ENCODE data around the gene JAK1. TPM values are rescaled to one million over a fixed set of nuclear protein-coding genes. Genes with fewer than 3 reads are reported as not detected.
"Not testable (repeated sequence)": the region's sequence is repeated elsewhere in the genome, so short reads cannot be mapped to it uniquely, and the experiment has no call there.

Gene JAK1
- total and polyA plus RNA-seq, 4 donors = 81.4 to 109 (median 103) TPM

DNA sequence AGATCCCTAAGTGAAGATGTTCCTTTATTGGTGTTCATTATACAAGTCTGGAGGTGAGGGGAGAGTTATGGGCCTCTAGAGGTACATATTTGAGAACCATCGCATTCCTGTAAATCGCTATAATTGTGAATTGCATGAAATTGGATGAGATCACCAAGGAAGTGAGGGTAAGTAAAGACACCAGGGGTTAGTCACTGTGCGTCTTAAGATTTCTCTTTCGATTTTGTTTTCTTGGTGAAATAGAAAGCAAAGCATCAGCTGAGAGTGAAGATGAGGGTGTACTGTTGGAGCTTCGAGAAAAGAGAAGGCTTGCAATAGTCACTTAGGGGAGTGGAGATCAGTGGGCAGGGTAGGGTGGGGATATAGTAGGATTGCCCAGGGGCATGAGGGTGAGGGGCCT lies 139.4 kb downstream of the JAK1 start:
- WGBS (ENCODE audit: insufficient coverage) = 94% methylated on average over 5 of the region's 5 CpGs
- H3K27me3 ChIP-seq (ENCODE audit: control insufficient read depth, insufficient read depth, low read length) = no peaks in the 10 kb centered on the region
- no peak overlapping the region for H3K4me3 ChIP-seq (ENCODE audit: low read depth, low read length)
- DNase-seq (ENCODE audit: low read depth in 4 of 6, low spot score in 6 of 6) = no peak
- no peaks in the 10 kb centered on the region for H3K36me3 ChIP-seq (ENCODE audit: control insufficient read depth, insufficient read depth, low read length)
- no peak overlapping the region for H3K27ac ChIP-seq (ENCODE audit: low read depth, low read length)
- H3K4me1 ChIP-seq (ENCODE audit: control insufficient read depth, insufficient read depth, low read length) = no peaks in the 10 kb centered on the region
- H3K9me3 ChIP-seq (ENCODE audit: control insufficient read depth, insufficient read depth, low read length) = no peaks in the 10 kb centered on the region

GRCh38 chr1:64823691-64824476 lies 142.5 kb downstream of the JAK1 start:
- no peaks in the 10 kb centered on the region for H3K36me3 ChIP-seq (ENCODE audit: control insufficient read depth, insufficient read depth, low read length)
- WGBS (ENCODE audit: insufficient coverage) = 0% methylated on average over 1 of the region's 11 CpGs
- peaks cover 1% of the 10 kb centered on the region for H3K9me3 ChIP-seq (ENCODE audit: control insufficient read depth, insufficient read depth, low read length)
- H3K27me3 ChIP-seq (ENCODE audit: control insufficient read depth, insufficient read depth, low read length) = no peaks in the 10 kb centered on the region
- H3K4me3 ChIP-seq (ENCODE audit: low read depth, low read length) = no peak overlapping the region
- H3K27ac ChIP-seq (ENCODE audit: low read depth, low read length) = no peak overlapping the region
- H3K4me1 ChIP-seq (ENCODE audit: control insufficient read depth, insufficient read depth, low read length) = no peaks in the 10 kb centered on the region
- peak; percentile 77 to 97 (median 82) for DNase-seq (ENCODE audit: low read depth in 4 of 6, low spot score in 6 of 6)

DNA sequence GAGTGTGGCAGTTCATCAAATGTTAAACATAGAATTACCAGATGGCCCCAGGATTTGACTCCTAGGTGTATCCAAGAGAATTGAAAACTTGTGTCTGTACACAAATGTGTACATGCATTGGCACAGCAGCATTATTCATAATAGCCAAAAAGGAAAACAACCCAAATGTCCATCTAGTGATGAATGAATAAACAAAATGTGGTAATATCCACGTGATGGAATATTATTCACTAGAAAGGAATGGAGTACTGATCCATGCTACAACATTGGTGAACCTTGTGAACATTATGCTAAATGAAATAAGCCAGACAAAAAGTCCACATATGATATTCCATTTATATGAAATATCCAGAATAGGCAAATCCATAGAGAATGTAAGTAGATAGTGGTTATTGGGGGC lies 143.7 kb downstream of the JAK1 start:
- H3K9me3 ChIP-seq (ENCODE audit: control insufficient read depth, insufficient read depth, low read length) = peaks cover 1% of the 10 kb centered on the region
- WGBS (ENCODE audit: insufficient coverage) = no CpG with 5 or more reads among the region's 1 CpG
- DNase-seq (ENCODE audit: low read depth in 4 of 6, low spot score in 6 of 6) = no peak
- no peaks in the 10 kb centered on the region for H3K27me3 ChIP-seq (ENCODE audit: control insufficient read depth, insufficient read depth, low read length)
- H3K4me3 ChIP-seq (ENCODE audit: low read depth, low read length) = no peak overlapping the region
- no peak overlapping the region for H3K27ac ChIP-seq (ENCODE audit: low read depth, low read length)
- no peaks in the 10 kb centered on the region for H3K36me3 ChIP-seq (ENCODE audit: control insufficient read depth, insufficient read depth, low read length)
- no peaks in the 10 kb centered on the region for H3K4me1 ChIP-seq (ENCODE audit: control insufficient read depth, insufficient read depth, low read length)

- 100% methylated on average over 2 of the region's 3 CpGs for WGBS (ENCODE audit: insufficient coverage)
- H3K4me3 ChIP-seq (ENCODE audit: low read depth, low read length) = not testable (repeated sequence)
Measured at GRCh38 chr1:64820572-64820971, 145.8 kb downstream of the JAK1 start.

DNA sequence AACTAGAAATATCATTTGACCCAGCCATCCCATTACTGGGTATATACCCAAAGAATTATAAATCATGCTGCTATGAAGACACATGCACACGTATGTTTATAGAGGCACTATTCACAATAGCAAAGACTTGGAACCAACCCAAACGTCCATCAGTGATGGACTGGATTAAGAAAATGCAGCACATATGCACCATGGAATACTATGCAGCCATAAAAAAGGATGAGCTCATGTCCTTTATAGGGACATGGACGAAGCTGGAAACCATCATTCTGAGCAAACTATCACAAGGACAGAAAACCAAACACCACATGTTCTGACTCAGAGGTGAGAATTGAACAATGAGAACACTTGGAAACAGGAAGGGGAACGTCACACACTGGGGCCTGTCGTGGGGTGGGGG lies 149.0 kb downstream of the JAK1 start:
- WGBS (ENCODE audit: insufficient coverage) = 86% methylated on average over 1 of the region's 5 CpGs
- not testable (repeated sequence) for H3K4me1 ChIP-seq (ENCODE audit: control insufficient read depth, insufficient read depth, low read length); H3K27ac ChIP-seq (ENCODE audit: low read depth, low read length); H3K4me3 ChIP-seq (ENCODE audit: low read depth, low read length); H3K9me3 ChIP-seq (ENCODE audit: control insufficient read depth, insufficient read depth, low read length); H3K36me3 ChIP-seq (ENCODE audit: control insufficient read depth, insufficient read depth, low read length); DNase-seq (ENCODE audit: low read depth in 4 of 6, low spot score in 6 of 6); H3K27me3 ChIP-seq (ENCODE audit: control insufficient read depth, insufficient read depth, low read length)

More at GRCh38 chr1:64820572-64820971, 145.8 kb downstream of the JAK1 start:
- H3K27me3 ChIP-seq (ENCODE audit: control insufficient read depth, insufficient read depth, low read length); H3K36me3 ChIP-seq (ENCODE audit: control insufficient read depth, insufficient read depth, low read length); H3K9me3 ChIP-seq (ENCODE audit: control insufficient read depth, insufficient read depth, low read length); DNase-seq (ENCODE audit: low read depth in 4 of 6, low spot score in 6 of 6); H3K4me1 ChIP-seq (ENCODE audit: control insufficient read depth, insufficient read depth, low read length); H3K27ac ChIP-seq (ENCODE audit: low read depth, low read length): not testable (repeated sequence)

DNA sequence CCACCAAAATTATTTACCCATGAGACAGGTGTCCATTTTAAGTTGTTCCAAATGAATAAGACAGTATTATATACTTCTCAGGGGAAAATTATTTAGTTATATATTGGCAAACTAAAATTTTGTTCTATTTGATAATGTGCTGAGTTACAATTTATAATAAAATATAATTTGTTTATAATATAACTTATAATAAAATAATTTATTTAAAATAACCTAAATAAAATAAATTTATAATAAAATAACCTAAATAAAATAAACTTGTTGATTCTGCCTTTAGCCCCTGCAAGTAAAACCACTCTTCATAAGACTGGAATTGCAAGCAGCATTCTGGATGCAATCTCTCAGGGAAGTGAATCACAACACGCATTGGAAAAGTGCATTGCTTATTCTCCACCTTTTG lies 151.9 kb downstream of the JAK1 start:
- H3K27me3 ChIP-seq (ENCODE audit: control insufficient read depth, insufficient read depth, low read length) = no peaks in the 10 kb centered on the region
- DNase-seq (ENCODE audit: low read depth in 4 of 6, low spot score in 6 of 6) = no peak
- WGBS (ENCODE audit: insufficient coverage) = no CpG with 5 or more reads among the region's 1 CpG
- H3K4me3 ChIP-seq (ENCODE audit: low read depth, low read length) = no peak overlapping the region
- H3K27ac ChIP-seq (ENCODE audit: low read depth, low read length) = no peak overlapping the region
- H3K4me1 ChIP-seq (ENCODE audit: control insufficient read depth, insufficient read depth, low read length) = no peaks in the 10 kb centered on the region
- H3K9me3 ChIP-seq (ENCODE audit: control insufficient read depth, insufficient read depth, low read length) = no peaks in the 10 kb centered on the region
- no peaks in the 10 kb centered on the region for H3K36me3 ChIP-seq (ENCODE audit: control insufficient read depth, insufficient read depth, low read length)

DNA sequence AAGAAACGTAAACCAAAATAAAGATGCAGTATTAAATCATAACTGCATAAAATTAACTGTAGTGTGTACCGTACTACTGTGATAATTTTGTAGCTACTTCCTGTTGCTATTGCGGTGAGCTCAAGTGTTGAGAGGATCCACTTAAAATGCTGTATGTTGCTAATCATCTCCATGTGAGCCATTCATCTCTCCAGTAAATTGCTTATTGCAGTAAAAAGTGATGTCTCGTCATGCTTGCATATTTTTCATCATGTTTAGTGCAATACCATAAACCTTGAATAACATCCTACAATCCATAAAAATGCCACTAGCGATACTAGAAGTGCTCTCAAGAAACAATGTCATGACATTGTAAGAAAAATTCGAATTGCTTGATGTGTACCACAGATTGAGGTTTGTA lies 155.2 kb downstream of the JAK1 start:
- Histone ChIP-seq H3K4me3 (ENCODE audit: low read depth, low read length) (no peak overlapping the region), H3K9me3 (ENCODE audit: control insufficient read depth, insufficient read depth, low read length) (no peaks in the 10 kb centered on the region), H3K36me3 (ENCODE audit: control insufficient read depth, insufficient read depth, low read length) (no peaks in the 10 kb centered on the region), H3K27me3 (ENCODE audit: control insufficient read depth, insufficient read depth, low read length) (no peaks in the 10 kb centered on the region), H3K27ac (ENCODE audit: low read depth, low read length) (no peak overlapping the region), H3K4me1 (ENCODE audit: control insufficient read depth, insufficient read depth, low read length) (no peaks in the 10 kb centered on the region)
- no CpG with 5 or more reads among the region's 6 CpGs for WGBS (ENCODE audit: insufficient coverage)
- DNase-seq (ENCODE audit: low read depth in 4 of 6, low spot score in 6 of 6) = peak in 1 of 6 donors; percentile 52

DNA sequence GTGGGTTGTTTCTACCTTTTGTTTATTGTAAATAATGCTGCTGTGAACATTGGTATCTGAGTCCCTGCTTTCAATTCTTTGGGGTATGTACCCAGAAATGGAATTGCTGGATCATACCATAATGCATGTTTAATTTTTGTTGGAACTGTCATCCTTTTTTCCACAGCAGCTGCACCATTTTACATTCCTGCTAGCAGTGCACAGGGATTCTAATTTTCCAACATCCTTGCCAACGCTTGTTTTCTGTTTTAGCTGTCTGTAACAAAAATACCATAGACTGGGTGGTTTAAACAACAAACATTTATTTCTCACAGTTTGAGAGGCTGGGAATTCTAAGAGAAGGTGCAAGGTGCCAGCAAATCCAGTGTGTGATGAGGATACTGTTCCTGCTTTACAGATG lies 156.3 kb downstream of the JAK1 start:
- Histone ChIP-seq H3K4me1 (ENCODE audit: control insufficient read depth, insufficient read depth, low read length) (no peaks in the 10 kb centered on the region), H3K9me3 (ENCODE audit: control insufficient read depth, insufficient read depth, low read length) (no peaks in the 10 kb centered on the region), H3K36me3 (ENCODE audit: control insufficient read depth, insufficient read depth, low read length) (no peaks in the 10 kb centered on the region), H3K27me3 (ENCODE audit: control insufficient read depth, insufficient read depth, low read length) (no peaks in the 10 kb centered on the region), H3K27ac (ENCODE audit: low read depth, low read length) (no peak overlapping the region), H3K4me3 (ENCODE audit: low read depth, low read length) (no peak overlapping the region)
- DNase-seq (ENCODE audit: low read depth in 4 of 6, low spot score in 6 of 6) = no peak
- WGBS (ENCODE audit: insufficient coverage) = no CpG with 5 or more reads among the region's 1 CpG

DNA sequence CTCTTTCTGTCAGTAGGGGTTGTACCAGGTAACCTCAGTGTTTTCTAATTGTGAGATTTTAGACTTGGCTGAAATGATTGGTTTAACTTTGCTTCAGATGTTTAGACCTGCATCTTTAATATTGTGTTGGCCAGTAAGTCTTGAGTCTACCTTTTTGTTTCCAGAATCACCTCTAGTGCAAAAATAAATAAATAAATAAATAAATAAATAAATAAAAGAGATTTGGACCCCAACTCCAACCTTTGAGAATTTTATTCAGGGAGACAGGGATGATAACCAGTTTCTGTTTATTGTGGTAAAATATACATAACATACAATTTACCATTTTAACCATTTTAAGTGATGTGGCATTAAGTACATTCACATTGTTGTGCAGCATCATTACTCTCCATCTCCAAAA lies 157.0 kb downstream of the JAK1 start:
- no peaks in the 10 kb centered on the region for H3K36me3 ChIP-seq (ENCODE audit: control insufficient read depth, insufficient read depth, low read length)
- H3K9me3 ChIP-seq (ENCODE audit: control insufficient read depth, insufficient read depth, low read length) = no peaks in the 10 kb centered on the region
- no peaks in the 10 kb centered on the region for H3K4me1 ChIP-seq (ENCODE audit: control insufficient read depth, insufficient read depth, low read length)
- DNase-seq (ENCODE audit: low read depth in 4 of 6, low spot score in 6 of 6) = no peak
- H3K4me3 ChIP-seq (ENCODE audit: low read depth, low read length) = no peak overlapping the region
- H3K27me3 ChIP-seq (ENCODE audit: control insufficient read depth, insufficient read depth, low read length) = no peaks in the 10 kb centered on the region
- no peak overlapping the region for H3K27ac ChIP-seq (ENCODE audit: low read depth, low read length)

- Histone ChIP-seq H3K36me3 (ENCODE audit: control insufficient read depth, insufficient read depth, low read length) (no peaks in the 10 kb centered on the region), H3K27ac (ENCODE audit: low read depth, low read length) (no peak overlapping the region), H3K9me3 (ENCODE audit: control insufficient read depth, insufficient read depth, low read length) (no peaks in the 10 kb centered on the region), H3K27me3 (ENCODE audit: control insufficient read depth, insufficient read depth, low read length) (no peaks in the 10 kb centered on the region), H3K4me3 (ENCODE audit: low read depth, low read length) (no peak overlapping the region), H3K4me1 (ENCODE audit: control insufficient read depth, insufficient read depth, low read length) (no peaks in the 10 kb centered on the region)
- DNase-seq (ENCODE audit: low read depth in 4 of 6, low spot score in 6 of 6) = no peak
- 96% methylated on average over 4 of the region's 6 CpGs for WGBS (ENCODE audit: insufficient coverage)
Measured at GRCh38 chr1:64801851-64802523, 164.4 kb downstream of the JAK1 start.

Data from spinal cord (tissue), 10 donors.